OCI-LY7 (cell line): ENCODE results near the gene FKBP2. TPM values are rescaled to one million over a fixed set of nuclear protein-coding genes. Genes with fewer than 3 reads are reported as not detected.

ENCODE experiments used
- BruUV-seq: library from RNA; stranded (reverse); fragments of 400-500 nt; replicated peaks from 2 replicates; lab custom pipeline; 2021; lab: Mats Ljungman, UMichigan
- CTCF ChIA-PET: fragments of 300-600 bp; sonication (Branson Sonifier 250); formaldehyde crosslinking; loops from one replicate; lab custom pipeline; 2022; ENCODE audit warnings: antibody characterized with exemption; ENCODE audit not compliant: unreplicated experiment; lab: Charles Lee
- POLR2A ChIA-PET: fragments of 300-600 bp; sonication (Branson Sonifier 250); formaldehyde crosslinking; loops from one replicate; lab custom pipeline; 2022; ENCODE audit warnings: antibody characterized with exemption; lab: Charles Lee
- DNase-seq: peaks from one replicate; pipeline ENCODE4 v3.0.0-alpha.2; 2015; ENCODE audit warnings: low spot score
- H2AFZ ChIP-seq: fragments of 200-600 bp; sonication (generic), shearing (Covaris generic); 2 replicates; pipeline ENCODE4 v1.6.1; 2014; ENCODE audit warnings: mild to moderate bottlenecking, antibody characterized with exemption, low read length, moderate library complexity
- H3K27ac ChIP-seq: fragments of 200-600 bp; sonication (generic); 2 replicates; pipeline ENCODE4 v1.5.1; 2014; ENCODE audit warnings: mixed run types, low read depth, mild to moderate bottlenecking, moderate library complexity, low read length, inconsistent platforms; ENCODE audit not compliant: poor library complexity, severe bottlenecking
- H3K36me3 ChIP-seq: fragments of 200-600 bp; sonication (generic); 2 replicates; pipeline ENCODE4 v1.6.1; 2014; ENCODE audit warnings: mild to moderate bottlenecking, antibody characterized with exemption, low read length, moderate library complexity, mixed read lengths; ENCODE audit not compliant: insufficient read depth
- H3K4me1 ChIP-seq: fragments of 200-600 bp; sonication (generic); 2 replicates; pipeline ENCODE4 v1.5.1; 2014; ENCODE audit warnings: mild to moderate bottlenecking, low read length; ENCODE audit not compliant: insufficient read depth, poor library complexity, severe bottlenecking
- H3K4me2 ChIP-seq: fragments of 200-600 bp; sonication (generic); 2 replicates; pipeline ENCODE4 v1.6.1; 2014; ENCODE audit warnings: mild to moderate bottlenecking, low read length
- H3K4me3 ChIP-seq: fragments of 200-600 bp; sonication (generic); 2 replicates; pipeline ENCODE4 v1.5.1; 2014; ENCODE audit warnings: mild to moderate bottlenecking, low read depth, low read length; ENCODE audit not compliant: poor library complexity, severe bottlenecking
- H3K79me2 ChIP-seq: fragments of 200-600 bp; sonication (generic); 2 replicates; pipeline ENCODE4 v1.6.1; 2016; ENCODE audit warnings: low read depth, mild to moderate bottlenecking, low read length, moderate library complexity, mixed read lengths; ENCODE audit not compliant: insufficient read depth
- H3K9me2 ChIP-seq: fragments of 200-600 bp; sonication (generic); 2 replicates; pipeline ENCODE4 v1.6.1; 2016; ENCODE audit warnings: mild to moderate bottlenecking, low read length, mixed read lengths; ENCODE audit not compliant: insufficient read depth
- H3K9me3 ChIP-seq: fragments of 200-600 bp; sonication (generic); 2 replicates; pipeline ENCODE4 v1.6.1; 2014; ENCODE audit warnings: mild to moderate bottlenecking, mixed run types, low read length, mixed read lengths
- H4K20me1 ChIP-seq: fragments of 200-600 bp; sonication (generic); 2 replicates; pipeline ENCODE4 v1.6.1; 2014; ENCODE audit warnings: mild to moderate bottlenecking, antibody characterized with exemption, low read length, moderate library complexity, mixed read lengths; ENCODE audit not compliant: insufficient read depth
- EZH2phosphoT487 ChIP-seq: fragments of 200-600 bp; sonication (generic); IDR thresholded peaks from 2 replicates; pipeline ENCODE4 v1.6.1; 2018; ENCODE audit warnings: low read depth, borderline replicate concordance, mild to moderate bottlenecking, mixed run types, antibody characterized with exemption, low read length, moderate library complexity, mixed read lengths
- intact Hi-C: fragments of 100-400 bp; cut with micrococcal nuclease; formaldehyde crosslinking; loops from one replicate; pipeline ENCODE4 v1.10.0; 2022; ENCODE audit not compliant: unreplicated experiment
- total RNA-seq, 2 experiments: library from RNA; depleted of rRNA in 1 of 2; stranded (reverse); fragments of >200 nt in 1 of 2; shearing (Covaris generic) in 1 of 2; gene quantifications; 2 replicates each; pipeline ENCODE4 v1.2.3, GENCODE V29; 2014 to 2022
- TF ChIP-seq, protein P1 (sequence below): fragments of 200-600 bp; sonication (generic); conservative IDR thresholded peaks from 2 replicates; pipeline ENCODE4 v1.5.1; 2014; ENCODE audit warnings: mild to moderate bottlenecking, antibody characterized with exemption, low read length, moderate library complexity, mixed read lengths

Gene FKBP2
- total RNA-seq, 2 experiments from 2014 or later: 45.5 to 57.3 TPM

DNA sequence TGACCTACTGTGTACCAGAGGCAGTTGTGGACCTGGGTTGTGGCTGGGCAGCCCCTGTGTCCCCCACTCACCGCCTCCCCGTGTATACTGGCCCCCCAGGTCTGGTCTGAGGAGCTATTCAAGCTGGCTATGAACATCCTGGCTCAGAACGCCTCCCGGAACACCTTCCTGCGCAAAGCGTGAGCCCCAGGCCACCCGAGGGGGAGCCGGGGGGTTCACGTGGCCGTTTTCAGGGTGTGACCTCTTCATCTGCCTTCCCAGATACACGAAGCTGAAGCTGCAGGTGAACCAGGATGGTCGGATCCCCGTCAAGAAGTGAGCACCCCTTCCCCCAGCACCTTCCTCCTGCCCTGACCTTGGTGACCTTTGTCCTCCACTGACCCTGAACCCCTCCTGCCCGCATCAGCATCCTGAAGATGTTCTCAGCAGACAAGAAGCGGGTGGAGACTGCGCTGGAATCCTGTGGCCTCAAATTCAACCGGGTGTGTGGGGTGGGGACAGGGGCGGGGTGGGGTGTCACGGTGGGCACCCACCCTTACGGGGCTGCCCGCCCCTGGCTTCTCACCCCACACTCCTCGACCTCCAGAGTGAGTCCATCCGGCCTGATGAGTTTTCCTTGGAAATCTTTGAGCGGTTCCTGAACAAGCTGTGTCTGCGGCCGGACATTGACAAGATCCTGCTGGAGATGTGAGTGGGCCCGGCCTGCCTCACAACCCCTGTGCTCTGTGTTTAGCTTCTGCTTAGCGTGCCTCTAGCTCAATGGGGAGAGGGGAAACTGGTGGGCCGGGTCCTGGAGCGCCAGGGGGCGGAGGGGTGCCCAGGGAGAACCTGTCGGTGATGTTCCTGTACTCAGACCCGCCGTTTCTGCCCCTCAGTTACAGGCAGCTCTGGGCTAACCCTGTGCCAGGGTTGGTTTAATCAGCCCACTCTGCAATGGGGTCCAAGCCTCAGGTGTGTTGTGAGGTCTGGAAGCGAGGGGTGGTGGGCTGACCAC, 14.5 kb downstream of the FKBP2 start:
- ChIA-PET CTCF (no interaction called here), POLR2A (no interaction called here)
- TF ChIP-seq EZH2phosphoT487: no peak
- TF ChIP-seq, protein P1, sequence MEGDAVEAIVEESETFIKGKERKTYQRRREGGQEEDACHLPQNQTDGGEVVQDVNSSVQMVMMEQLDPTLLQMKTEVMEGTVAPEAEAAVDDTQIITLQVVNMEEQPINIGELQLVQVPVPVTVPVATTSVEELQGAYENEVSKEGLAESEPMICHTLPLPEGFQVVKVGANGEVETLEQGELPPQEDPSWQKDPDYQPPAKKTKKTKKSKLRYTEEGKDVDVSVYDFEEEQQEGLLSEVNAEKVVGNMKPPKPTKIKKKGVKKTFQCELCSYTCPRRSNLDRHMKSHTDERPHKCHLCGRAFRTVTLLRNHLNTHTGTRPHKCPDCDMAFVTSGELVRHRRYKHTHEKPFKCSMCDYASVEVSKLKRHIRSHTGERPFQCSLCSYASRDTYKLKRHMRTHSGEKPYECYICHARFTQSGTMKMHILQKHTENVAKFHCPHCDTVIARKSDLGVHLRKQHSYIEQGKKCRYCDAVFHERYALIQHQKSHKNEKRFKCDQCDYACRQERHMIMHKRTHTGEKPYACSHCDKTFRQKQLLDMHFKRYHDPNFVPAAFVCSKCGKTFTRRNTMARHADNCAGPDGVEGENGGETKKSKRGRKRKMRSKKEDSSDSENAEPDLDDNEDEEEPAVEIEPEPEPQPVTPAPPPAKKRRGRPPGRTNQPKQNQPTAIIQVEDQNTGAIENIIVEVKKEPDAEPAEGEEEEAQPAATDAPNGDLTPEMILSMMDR: no peak
- H4K20me1 ChIP-seq: no peaks in the 10 kb centered on the region
- no peak overlapping the region for H3K4me3 ChIP-seq
- BruUV-seq: no TSS peak
- DNase-seq: no peak
- H2AFZ ChIP-seq: no peak overlapping the region
- peaks cover 25% of the 10 kb centered on the region for H3K4me1 ChIP-seq
- intact Hi-C loops: no loop called here
- H3K9me3 ChIP-seq: no peaks in the 10 kb centered on the region
- H3K27ac ChIP-seq: no peak overlapping the region
- H3K4me2 ChIP-seq: no peak overlapping the region
- no peaks in the 10 kb centered on the region for H3K79me2 ChIP-seq
- H3K9me2 ChIP-seq: no peaks in the 10 kb centered on the region
- no peaks in the 10 kb centered on the region for H3K36me3 ChIP-seq

DNA sequence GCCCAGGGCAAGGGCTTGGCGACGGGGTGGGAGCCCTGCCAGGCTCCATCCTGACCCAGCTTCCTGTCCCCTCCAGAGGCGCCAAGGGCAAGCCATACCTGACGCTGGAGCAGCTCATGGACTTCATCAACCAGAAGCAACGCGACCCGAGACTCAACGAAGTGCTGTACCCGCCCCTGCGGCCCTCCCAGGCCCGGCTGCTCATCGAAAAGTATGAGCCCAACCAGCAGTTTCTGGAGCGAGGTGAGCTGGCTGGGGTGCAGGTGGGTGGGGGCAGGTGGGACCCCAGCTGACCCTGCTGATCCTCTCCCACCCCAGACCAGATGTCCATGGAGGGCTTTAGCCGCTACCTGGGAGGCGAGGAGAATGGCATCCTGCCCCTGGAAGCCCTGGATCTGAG, 15.4 kb downstream of the FKBP2 start:
- CTCF ChIA-PET: no interaction called here
- H3K4me2 ChIP-seq: no peak overlapping the region
- no peaks in the 10 kb centered on the region for H3K9me2 ChIP-seq
- TF ChIP-seq EZH2phosphoT487: no peak
- TF ChIP-seq, protein P1: no peak
- no peaks in the 10 kb centered on the region for H3K9me3 ChIP-seq
- H3K4me3 ChIP-seq: no peak overlapping the region
- no peaks in the 10 kb centered on the region for H4K20me1 ChIP-seq
- H3K27ac ChIP-seq: no peak overlapping the region
- no TSS peak for BruUV-seq
- POLR2A ChIA-PET: interaction anchor here (0.6 to 1.0 kb wide), 2 partner anchors 14 to 71 kb away, joined by 3 to 4 read pairs; no protein-coding TSS in a partner anchor
- no peak overlapping the region for H2AFZ ChIP-seq
- no peak for DNase-seq
- intact Hi-C loops: no loop called here
- no peaks in the 10 kb centered on the region for H3K36me3 ChIP-seq
- H3K4me1 ChIP-seq: peaks cover 17% of the 10 kb centered on the region
- no peaks in the 10 kb centered on the region for H3K79me2 ChIP-seq

DNA sequence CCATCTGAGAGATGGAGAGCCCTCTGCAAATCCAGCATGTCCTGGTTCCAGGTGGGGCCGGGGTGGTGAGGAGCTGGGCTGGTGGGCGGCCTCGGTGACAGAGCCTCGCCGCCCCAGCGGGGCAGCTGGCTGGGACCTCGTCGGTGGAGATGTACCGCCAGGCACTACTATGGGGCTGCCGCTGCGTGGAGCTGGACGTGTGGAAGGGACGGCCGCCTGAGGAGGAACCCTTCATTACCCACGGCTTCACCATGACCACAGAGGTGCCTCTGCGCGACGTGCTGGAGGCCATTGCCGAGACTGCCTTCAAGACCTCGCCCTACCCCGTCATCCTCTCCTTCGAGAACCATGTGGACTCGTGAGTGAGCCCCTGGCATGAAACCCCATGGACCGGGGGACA, 17.5 kb downstream of the FKBP2 start:
- Histone ChIP-seq H3K4me3 (no peak overlapping the region), H3K79me2 (no peaks in the 10 kb centered on the region), H3K27ac (no peak overlapping the region), H4K20me1 (no peaks in the 10 kb centered on the region), H3K4me1 (no peaks in the 10 kb centered on the region), H3K36me3 (no peaks in the 10 kb centered on the region), H3K9me3 (no peaks in the 10 kb centered on the region), H3K4me2 (no peak overlapping the region), H2AFZ (no peak overlapping the region), H3K9me2 (no peaks in the 10 kb centered on the region)
- intact Hi-C loops: no loop called here
- CTCF ChIA-PET: interaction anchor here (0.7 kb wide), 1 partner anchor 9 kb away, joined by 3 read pairs; no protein-coding TSS in a partner anchor
- TF ChIP-seq, protein P1: no peak
- TF ChIP-seq EZH2phosphoT487: no peak
- POLR2A ChIA-PET: no interaction called here
- DNase-seq: no peak
- BruUV-seq: no TSS peak
